Sigmoid colon (tissue), 4 donors: ENCODE results near the gene FUT6.

Source experiments
- EP300 ChIP-seq, 4 donors: sonication (generic); formaldehyde crosslinking; IDR thresholded peaks; one replicate each; pipeline ENCODE4 v1.6.1; 2017; ENCODE audit warnings: antibody characterized with exemption in 4 of 4
- POLR2A ChIP-seq, 2 donors: fragments of 450-650 bp; IDR thresholded peaks; one replicate each; pipeline ENCODE4 v1.6.1; 2016; ENCODE audit warnings: antibody characterized with exemption in 2 of 2, mild to moderate bottlenecking in 2 of 2, moderate library complexity in 2 of 2
- TF ChIP-seq, protein P1 (sequence below), 4 experiments: fragments of 450-650 bp in 3 of 4; fragments of 200-600 bp in 1 of 4; IDR thresholded peaks; one replicate each; pipeline ENCODE4 v1.5.1; 2016 to 2019; ENCODE audit warnings: antibody characterized with exemption in 4 of 4, mild to moderate bottlenecking in 3 of 4, moderate library complexity in 2 of 4

DNA sequence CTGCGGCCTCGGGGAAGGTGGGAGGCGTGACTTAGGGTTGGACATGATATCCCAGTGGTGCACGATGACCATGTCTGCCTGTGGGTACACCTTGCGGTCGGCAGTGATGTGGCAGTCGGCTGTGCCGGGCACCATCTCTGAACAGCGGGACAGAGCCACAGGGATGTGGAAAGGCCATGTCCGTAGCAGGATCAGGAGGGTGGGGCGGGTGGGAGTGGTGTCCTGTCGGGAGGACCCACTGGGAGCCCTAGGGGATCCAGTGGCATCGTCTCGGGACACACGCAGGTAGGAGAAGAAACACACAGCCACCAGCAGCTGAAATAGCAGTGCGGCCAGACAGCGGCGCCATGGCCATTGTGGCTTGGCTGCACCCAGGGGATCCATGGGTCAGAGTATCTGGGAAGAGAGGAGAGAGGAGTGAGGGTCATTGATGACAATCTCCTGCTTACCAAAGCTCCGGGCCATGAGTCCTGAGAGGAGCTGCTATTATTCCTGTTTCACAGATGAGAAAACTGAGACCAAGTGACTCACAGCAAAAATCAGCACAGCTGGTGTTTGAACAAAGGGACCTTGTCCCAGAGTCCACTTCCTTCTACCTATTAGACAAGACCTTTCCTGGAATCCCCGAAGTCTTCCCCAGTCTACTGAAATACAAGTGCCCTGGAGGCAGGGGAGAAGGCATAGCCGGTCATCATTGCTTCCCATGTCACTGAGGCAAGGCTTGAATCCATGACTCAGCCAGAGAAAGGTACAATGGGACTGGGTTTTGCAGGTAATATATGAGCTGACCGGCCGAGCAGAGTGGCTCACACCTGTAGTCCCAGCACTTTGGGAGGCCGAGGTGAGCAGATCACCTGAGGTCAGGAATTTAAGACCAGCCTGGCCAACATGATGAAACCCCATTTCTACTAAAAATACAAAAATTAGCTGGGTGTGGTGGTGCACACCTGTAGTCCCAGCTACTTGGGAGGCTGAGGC, 5.2 kb upstream of the FUT6 start:
- TF ChIP-seq, protein P1, sequence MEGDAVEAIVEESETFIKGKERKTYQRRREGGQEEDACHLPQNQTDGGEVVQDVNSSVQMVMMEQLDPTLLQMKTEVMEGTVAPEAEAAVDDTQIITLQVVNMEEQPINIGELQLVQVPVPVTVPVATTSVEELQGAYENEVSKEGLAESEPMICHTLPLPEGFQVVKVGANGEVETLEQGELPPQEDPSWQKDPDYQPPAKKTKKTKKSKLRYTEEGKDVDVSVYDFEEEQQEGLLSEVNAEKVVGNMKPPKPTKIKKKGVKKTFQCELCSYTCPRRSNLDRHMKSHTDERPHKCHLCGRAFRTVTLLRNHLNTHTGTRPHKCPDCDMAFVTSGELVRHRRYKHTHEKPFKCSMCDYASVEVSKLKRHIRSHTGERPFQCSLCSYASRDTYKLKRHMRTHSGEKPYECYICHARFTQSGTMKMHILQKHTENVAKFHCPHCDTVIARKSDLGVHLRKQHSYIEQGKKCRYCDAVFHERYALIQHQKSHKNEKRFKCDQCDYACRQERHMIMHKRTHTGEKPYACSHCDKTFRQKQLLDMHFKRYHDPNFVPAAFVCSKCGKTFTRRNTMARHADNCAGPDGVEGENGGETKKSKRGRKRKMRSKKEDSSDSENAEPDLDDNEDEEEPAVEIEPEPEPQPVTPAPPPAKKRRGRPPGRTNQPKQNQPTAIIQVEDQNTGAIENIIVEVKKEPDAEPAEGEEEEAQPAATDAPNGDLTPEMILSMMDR (IDR thresholded peaks at IDR 0.05), result no peak
- TF ChIP-seq POLR2A (IDR thresholded peaks at IDR 0.05) (no peak), EP300 (IDR thresholded peaks at IDR 0.05) (no peak)
